ENCODE data around the gene PIK3C3. TPM values are rescaled to one million over a fixed set of nuclear protein-coding genes. Genes with fewer than 3 reads are reported as not detected.

The PIK3C3 gene
- total and polyA plus RNA-seq, 12 donors = 24.4 to 87.6 (median 64.3) TPM

DNA sequence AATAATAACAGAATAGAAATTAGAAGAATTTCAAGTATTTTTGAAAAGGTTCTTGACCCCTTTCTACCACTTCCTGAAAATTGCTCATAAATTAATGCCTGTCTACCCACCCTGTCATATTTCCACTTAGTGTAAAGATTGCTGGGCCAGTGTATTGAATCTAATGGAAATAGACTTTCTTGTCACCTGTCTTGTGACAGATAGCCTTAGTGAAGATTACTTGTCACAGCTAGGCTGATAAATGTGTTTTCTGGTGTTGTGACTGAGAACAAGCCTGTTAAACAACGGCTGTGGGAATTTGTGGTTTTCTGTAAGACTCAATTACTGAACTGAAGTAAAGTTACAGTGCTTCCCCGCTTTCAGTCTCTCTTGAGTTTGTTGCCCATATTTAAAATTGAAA is 37.0 kb downstream of the PIK3C3 start:
- Histone ChIP-seq H3K4me3 (no peak overlapping the region), H3K9me3 (replicated peaks in 1 of 3) (no peaks in the 10 kb centered on the region), H3K4me1 (replicated peaks in 1 of 2) (peaks cover 0 to 7% of the 10 kb centered on the region in 2 donors), H3K36me3 (replicated peaks in 1 of 2) (peaks cover 0 to 22% of the 10 kb centered on the region in 2 donors), H3K27ac (no peak overlapping the region), H3K27me3 (no peaks in the 10 kb centered on the region)
- TF ChIP-seq, protein P1, sequence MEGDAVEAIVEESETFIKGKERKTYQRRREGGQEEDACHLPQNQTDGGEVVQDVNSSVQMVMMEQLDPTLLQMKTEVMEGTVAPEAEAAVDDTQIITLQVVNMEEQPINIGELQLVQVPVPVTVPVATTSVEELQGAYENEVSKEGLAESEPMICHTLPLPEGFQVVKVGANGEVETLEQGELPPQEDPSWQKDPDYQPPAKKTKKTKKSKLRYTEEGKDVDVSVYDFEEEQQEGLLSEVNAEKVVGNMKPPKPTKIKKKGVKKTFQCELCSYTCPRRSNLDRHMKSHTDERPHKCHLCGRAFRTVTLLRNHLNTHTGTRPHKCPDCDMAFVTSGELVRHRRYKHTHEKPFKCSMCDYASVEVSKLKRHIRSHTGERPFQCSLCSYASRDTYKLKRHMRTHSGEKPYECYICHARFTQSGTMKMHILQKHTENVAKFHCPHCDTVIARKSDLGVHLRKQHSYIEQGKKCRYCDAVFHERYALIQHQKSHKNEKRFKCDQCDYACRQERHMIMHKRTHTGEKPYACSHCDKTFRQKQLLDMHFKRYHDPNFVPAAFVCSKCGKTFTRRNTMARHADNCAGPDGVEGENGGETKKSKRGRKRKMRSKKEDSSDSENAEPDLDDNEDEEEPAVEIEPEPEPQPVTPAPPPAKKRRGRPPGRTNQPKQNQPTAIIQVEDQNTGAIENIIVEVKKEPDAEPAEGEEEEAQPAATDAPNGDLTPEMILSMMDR (IDR thresholded peaks at IDR 0.05) = no peak
- no peak for TF ChIP-seq POLR2A (IDR thresholded peaks at IDR 0.05)
- no peak for DNase-seq
- intact Hi-C loops (cut with DNase I) = no loop called here
- 73 to 88% (median 81%) methylated on average over 2 of the region's 2 CpGs for WGBS, 4 donors

DNA sequence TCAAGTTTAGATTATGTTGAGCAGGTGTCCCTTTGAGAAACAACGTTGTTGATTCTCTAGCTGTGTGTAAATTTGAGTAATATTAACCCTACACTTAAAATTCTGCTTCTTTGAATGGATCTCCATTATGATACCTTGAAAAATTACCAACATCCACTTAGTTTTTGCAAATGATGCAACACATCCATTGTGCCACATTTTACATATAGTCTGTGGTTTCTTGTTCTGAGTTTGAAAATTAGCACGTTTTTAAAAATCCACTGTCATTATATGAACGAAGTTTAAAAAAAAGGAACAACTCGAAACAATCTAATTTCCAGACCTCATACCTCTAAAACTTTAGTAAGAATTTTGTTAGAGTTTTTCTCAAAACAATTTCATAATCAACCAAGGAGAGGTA is 37.7 kb downstream of the PIK3C3 start:
- 81 to 86% (median 83%) methylated on average over 4 of the region's 4 CpGs for WGBS, 4 donors
- intact Hi-C loops (cut with DNase I) = no loop called here
- DNase-seq = no peak

DNA sequence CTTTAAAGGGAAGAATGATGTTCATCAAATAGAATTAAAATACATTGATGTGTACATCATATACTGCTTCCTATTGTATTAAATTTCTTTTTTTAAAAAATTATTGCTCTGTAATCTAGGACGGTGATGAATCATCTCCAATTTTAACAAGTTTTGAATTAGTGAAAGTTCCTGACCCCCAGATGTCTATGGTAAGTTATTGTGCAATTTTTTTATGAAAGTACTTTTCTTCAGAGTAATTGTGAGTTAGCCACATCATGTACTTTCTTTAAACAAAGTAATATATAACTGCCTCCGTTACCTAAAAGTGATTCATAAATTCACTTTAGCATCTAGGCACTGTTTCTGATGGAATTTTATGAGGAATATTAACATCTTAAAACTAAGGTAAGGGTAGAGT is 38.1 kb downstream of the PIK3C3 start:
- Histone ChIP-seq H3K9me3 (replicated peaks in 1 of 3) (no peaks in the 10 kb centered on the region), H3K4me3 (no peak overlapping the region), H3K27ac (no peak overlapping the region), H3K36me3 (replicated peaks in 1 of 2) (peaks cover 0 to 23% of the 10 kb centered on the region in 2 donors), H3K4me1 (replicated peaks in 1 of 2) (peaks cover 0 to 10% of the 10 kb centered on the region in 2 donors), H3K27me3 (no peaks in the 10 kb centered on the region)
- intact Hi-C loops (cut with DNase I) = no loop called here
- TF ChIP-seq, protein P1 (IDR thresholded peaks at IDR 0.05) = no peak
- TF ChIP-seq POLR2A (IDR thresholded peaks at IDR 0.05) = no peak
- WGBS, 4 donors = 83 to 89% (median 85%) methylated on average over 2 of the region's 2 CpGs
- DNase-seq = no peak

More for the DNA sequence above, 37.7 kb downstream of the PIK3C3 start:
- TF ChIP-seq, protein P1 (IDR thresholded peaks at IDR 0.05) = no peak
- no peak for TF ChIP-seq POLR2A (IDR thresholded peaks at IDR 0.05)
- Histone ChIP-seq H3K9me3 (replicated peaks in 1 of 3) (no peaks in the 10 kb centered on the region), H3K27ac (no peak overlapping the region), H3K4me3 (no peak overlapping the region), H3K27me3 (no peaks in the 10 kb centered on the region), H3K36me3 (replicated peaks in 1 of 2) (peaks cover 0 to 23% of the 10 kb centered on the region in 2 donors), H3K4me1 (replicated peaks in 1 of 2) (peaks cover 0 to 7% of the 10 kb centered on the region in 2 donors)

DNA sequence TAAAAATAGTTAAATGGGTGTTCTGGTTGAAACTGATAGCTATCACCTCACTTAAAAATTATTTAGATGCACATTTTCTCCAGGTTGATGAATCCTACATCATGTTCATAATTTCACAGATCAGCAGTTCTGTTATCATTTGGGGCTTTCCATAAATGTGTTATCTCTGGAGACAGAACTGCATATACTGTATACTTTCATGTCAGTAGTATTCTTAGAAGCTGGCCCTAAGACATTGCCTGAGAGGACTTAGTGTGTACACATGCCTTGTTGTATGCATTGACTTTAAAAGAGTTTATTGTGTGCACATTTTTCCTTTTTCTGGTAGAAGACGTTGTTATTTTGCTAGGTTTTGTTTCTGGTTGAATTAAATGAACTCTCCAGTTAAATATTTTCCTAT is 41.0 kb downstream of the PIK3C3 start:
- H3K27ac ChIP-seq = no peak overlapping the region
- no peak overlapping the region for H3K4me3 ChIP-seq
- H3K9me3 ChIP-seq (replicated peaks in 1 of 3) = no peaks in the 10 kb centered on the region
- no peaks in the 10 kb centered on the region for H3K27me3 ChIP-seq
- WGBS, 4 donors = 90 to 100% (median 95%) methylated on average over 1 of the region's 1 CpG
- no peak for DNase-seq
- TF ChIP-seq POLR2A (IDR thresholded peaks at IDR 0.05) = no peak
- TF ChIP-seq, protein P1 (IDR thresholded peaks at IDR 0.05) = no peak
- H3K36me3 ChIP-seq (replicated peaks in 1 of 2) = peaks cover 0 to 40% of the 10 kb centered on the region in 2 donors
- peaks cover 0 to 10% of the 10 kb centered on the region in 2 donors for H3K4me1 ChIP-seq (replicated peaks in 1 of 2)
- intact Hi-C loops (cut with DNase I) = no loop called here

Data from adrenal gland (tissue), 12 donors.